PC-3 (cell line): Measurements from ENCODE around the gene NOP10. TPM values are rescaled to one million over a fixed set of nuclear protein-coding genes. Genes with fewer than 3 reads are reported as not detected.

Experiments
- ATAC-seq: fragments of 200-7000 bp; cut with Tn5 transposase; 2 replicates; pipeline ENCODE4 v1.9.1; 2020; ENCODE audit warnings: mild to moderate bottlenecking, moderate library complexity
- BruUV-seq: library from RNA; stranded (reverse); fragments of 400-500 nt; replicated peaks from 2 replicates; lab custom pipeline; 2021; lab: Mats Ljungman, UMichigan
- CTCF ChIA-PET: fragments of 300-600 bp; sonication (Branson Sonifier 250); formaldehyde crosslinking; loops from one replicate; lab custom pipeline; 2022; ENCODE audit warnings: antibody characterized with exemption; lab: Charles Lee
- POLR2A ChIA-PET: fragments of 300-600 bp; sonication (Branson Sonifier 250); formaldehyde crosslinking; loops from one replicate; lab custom pipeline; 2022; ENCODE audit warnings: antibody characterized with exemption; ENCODE audit not compliant: unreplicated experiment; lab: Charles Lee
- DNase-seq: peaks from one replicate; pipeline ENCODE4 v3.0.0-alpha.2; 2015
- H2AFZ ChIP-seq: fragments of 300-600 bp; sonication (generic); 2 replicates; pipeline ENCODE4 v1.6.0; 2016; ENCODE audit warnings: antibody characterized with exemption, low read length
- H3F3A ChIP-seq: fragments of 300-600 bp; sonication (generic); one replicate; pipeline ENCODE4 v1.6.0; 2017; ENCODE audit warnings: antibody characterized with exemption, low read length, control low read depth, mild to moderate bottlenecking; ENCODE audit not compliant: unreplicated experiment
- H3K27ac ChIP-seq: fragments of 300-600 bp; sonication (generic); 2 replicates; pipeline ENCODE4 v1.5.1; 2016; ENCODE audit warnings: mild to moderate bottlenecking, low read length
- H3K27me3 ChIP-seq: fragments of 300-600 bp; sonication (generic); 2 replicates; pipeline ENCODE4 v1.6.1; 2016; ENCODE audit warnings: low read length, mixed read lengths
- H3K36me3 ChIP-seq: fragments of 300-600 bp; sonication (generic); 2 replicates; pipeline ENCODE4 v1.6.1; 2016; ENCODE audit warnings: low read depth, mixed run types, low read length, mixed read lengths
- H3K4me1 ChIP-seq: fragments of 300-600 bp; sonication (generic); 2 replicates; pipeline ENCODE4 v1.5.1; 2016; ENCODE audit warnings: low read length; ENCODE audit not compliant: insufficient read depth
- H3K4me2 ChIP-seq: fragments of 300-600 bp; sonication (generic); 2 replicates; pipeline ENCODE4 v1.6.0; 2016; ENCODE audit warnings: low read length
- H3K4me3 ChIP-seq: fragments of 300-600 bp; sonication (generic); 2 replicates; pipeline ENCODE4 v1.5.1; 2016; ENCODE audit warnings: mild to moderate bottlenecking, low read length, mixed read lengths
- H3K79me2 ChIP-seq: fragments of 300-600 bp; sonication (generic); 2 replicates; pipeline ENCODE4 v1.6.1; 2017; ENCODE audit warnings: low read length, mixed read lengths
- H3K9ac ChIP-seq: fragments of 300-600 bp; sonication (generic); 2 replicates; pipeline ENCODE4 v1.6.0; 2016; ENCODE audit warnings: mild to moderate bottlenecking, low read length
- H3K9me2 ChIP-seq: fragments of 300-600 bp; sonication (generic); replicated peaks from 2 replicates; pipeline ENCODE4 v1.6.1; 2016; ENCODE audit warnings: mixed run types, low read length, mixed read lengths
- H3K9me3 ChIP-seq: fragments of 300-600 bp; sonication (generic); 2 replicates; pipeline ENCODE4 v1.6.1; 2016; ENCODE audit warnings: low read length, mixed read lengths
- H4K20me1 ChIP-seq: fragments of 300-600 bp; sonication (generic); 2 replicates; pipeline ENCODE4 v1.6.1; 2016; ENCODE audit warnings: low read length, mixed read lengths
- EZH2 ChIP-seq: fragments of 300-600 bp; sonication (generic); IDR thresholded peaks from one replicate; pipeline ENCODE4 v1.6.1; 2017; ENCODE audit warnings: antibody characterized with exemption, mild to moderate bottlenecking, low read length; ENCODE audit not compliant: unreplicated experiment
- EZH2phosphoT487 ChIP-seq: fragments of 300-600 bp; sonication (generic); IDR thresholded peaks from 2 replicates; pipeline ENCODE4 v1.6.1; 2018; ENCODE audit warnings: mild to moderate bottlenecking, antibody characterized with exemption, low read length, borderline replicate concordance
- intact Hi-C: fragments of 100-400 bp; cut with micrococcal nuclease; formaldehyde crosslinking; loops from 2 replicates; pipeline ENCODE4 v1.9.0; 2023
- total RNA-seq: library from RNA; depleted of rRNA; stranded (reverse); fragments of >200 nt; gene quantifications from 2 replicates; pipeline ENCODE4 v1.2.3, GENCODE V29; 2014
- TF ChIP-seq, protein P1 (sequence below): fragments of 300-600 bp; sonication (generic); conservative IDR thresholded peaks from 2 replicates; pipeline ENCODE4 v1.5.1; 2017; ENCODE audit warnings: antibody characterized with exemption, low read depth, mild to moderate bottlenecking, low read length

The NOP10 gene
- total RNA-seq, 1 experiment from 2014 or later: 323 TPM

DNA sequence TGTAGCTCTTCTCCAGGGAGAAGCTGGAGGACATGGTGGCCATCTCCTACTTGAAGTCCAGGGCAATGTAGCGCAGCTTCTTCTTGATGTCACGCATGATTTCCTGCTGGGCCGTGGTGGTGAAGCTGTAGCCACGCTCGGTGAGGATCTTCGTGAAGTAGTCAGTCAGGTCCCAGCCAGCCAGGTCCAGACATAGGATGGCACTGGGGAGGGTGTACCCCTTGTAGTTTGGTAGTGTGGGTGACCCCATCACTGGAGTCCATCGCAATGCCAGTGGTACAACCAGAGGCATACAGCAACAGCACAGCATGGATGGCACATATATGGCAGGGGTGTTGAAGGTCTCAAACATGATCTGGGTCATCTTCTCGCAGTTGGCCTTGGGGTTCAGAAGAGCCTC lies 31.0 kb upstream of the NOP10 start:
- H4K20me1 ChIP-seq: no peaks in the 10 kb centered on the region
- intact Hi-C loops: no loop called here
- no peaks in the 10 kb centered on the region for H3K9me3 ChIP-seq
- no peak for TF ChIP-seq EZH2
- no peak for TF ChIP-seq EZH2phosphoT487
- TF ChIP-seq, protein P1, sequence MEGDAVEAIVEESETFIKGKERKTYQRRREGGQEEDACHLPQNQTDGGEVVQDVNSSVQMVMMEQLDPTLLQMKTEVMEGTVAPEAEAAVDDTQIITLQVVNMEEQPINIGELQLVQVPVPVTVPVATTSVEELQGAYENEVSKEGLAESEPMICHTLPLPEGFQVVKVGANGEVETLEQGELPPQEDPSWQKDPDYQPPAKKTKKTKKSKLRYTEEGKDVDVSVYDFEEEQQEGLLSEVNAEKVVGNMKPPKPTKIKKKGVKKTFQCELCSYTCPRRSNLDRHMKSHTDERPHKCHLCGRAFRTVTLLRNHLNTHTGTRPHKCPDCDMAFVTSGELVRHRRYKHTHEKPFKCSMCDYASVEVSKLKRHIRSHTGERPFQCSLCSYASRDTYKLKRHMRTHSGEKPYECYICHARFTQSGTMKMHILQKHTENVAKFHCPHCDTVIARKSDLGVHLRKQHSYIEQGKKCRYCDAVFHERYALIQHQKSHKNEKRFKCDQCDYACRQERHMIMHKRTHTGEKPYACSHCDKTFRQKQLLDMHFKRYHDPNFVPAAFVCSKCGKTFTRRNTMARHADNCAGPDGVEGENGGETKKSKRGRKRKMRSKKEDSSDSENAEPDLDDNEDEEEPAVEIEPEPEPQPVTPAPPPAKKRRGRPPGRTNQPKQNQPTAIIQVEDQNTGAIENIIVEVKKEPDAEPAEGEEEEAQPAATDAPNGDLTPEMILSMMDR: no peak
- no peak overlapping the region for H3K4me2 ChIP-seq
- H3K4me3 ChIP-seq: no peak overlapping the region
- H3K9me2 ChIP-seq: no peaks in the 10 kb centered on the region
- H3K27me3 ChIP-seq: no peaks in the 10 kb centered on the region
- no peaks in the 10 kb centered on the region for H3K79me2 ChIP-seq
- peaks cover 11% of the 10 kb centered on the region; the same call in 1 of the 2 replicates for H3K4me1 ChIP-seq
- H3K9ac ChIP-seq: no peak overlapping the region
- CTCF ChIA-PET: no interaction called here
- H3K36me3 ChIP-seq: no peaks in the 10 kb centered on the region
- no peak overlapping the region for H3K27ac ChIP-seq
- H3F3A ChIP-seq: no peaks in the 10 kb centered on the region
- no peak overlapping the region for H2AFZ ChIP-seq
- DNase-seq (no peak), ATAC-seq (no peak)
- POLR2A ChIA-PET: no interaction called here
- no TSS peak for BruUV-seq

DNA sequence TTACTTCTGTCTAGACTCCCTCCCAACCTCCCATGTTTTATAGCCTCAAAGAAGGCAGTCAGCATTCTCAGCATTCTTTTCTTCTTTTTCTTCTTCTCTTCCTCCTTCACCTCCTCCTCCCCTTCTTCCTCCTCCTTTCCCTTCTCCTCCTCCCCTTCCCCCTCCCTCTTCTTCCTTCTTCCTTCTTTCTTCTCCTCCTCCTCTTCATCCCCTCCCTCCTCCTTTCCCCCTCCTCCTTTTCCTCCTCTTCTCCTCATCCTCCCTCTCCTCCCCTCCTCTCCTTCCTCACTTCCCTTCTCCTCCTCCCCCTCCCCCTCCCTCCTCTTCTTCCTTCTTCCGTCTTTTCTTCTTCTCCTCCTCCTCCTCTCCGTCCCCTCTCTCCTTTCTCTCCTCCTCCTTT lies 27.7 kb upstream of the NOP10 start:
- peaks cover 12% of the 10 kb centered on the region for H3K79me2 ChIP-seq
- TF ChIP-seq, protein P1: no peak
- TF ChIP-seq EZH2 (no peak), EZH2phosphoT487 (no peak)
- no peak overlapping the region for H3K4me2 ChIP-seq
- intact Hi-C loops: no loop called here
- no peaks in the 10 kb centered on the region for H3K9me2 ChIP-seq
- H3K9me3 ChIP-seq: no peaks in the 10 kb centered on the region
- H3K36me3 ChIP-seq: no peaks in the 10 kb centered on the region
- DNase-seq (no peak), ATAC-seq (no peak)
- no peaks in the 10 kb centered on the region for H3K27me3 ChIP-seq
- H4K20me1 ChIP-seq: peaks cover 5% of the 10 kb centered on the region; the same call in 1 of the 2 replicates
- H3K27ac ChIP-seq: no peak overlapping the region
- no peak overlapping the region for H3K4me3 ChIP-seq
- H3F3A ChIP-seq: no peaks in the 10 kb centered on the region
- CTCF ChIA-PET: no interaction called here
- no TSS peak for BruUV-seq
- H3K4me1 ChIP-seq: peaks cover 23% of the 10 kb centered on the region; the same call in 1 of the 2 replicates
- POLR2A ChIA-PET: no interaction called here
- H3K9ac ChIP-seq: no peak overlapping the region
- no peak overlapping the region for H2AFZ ChIP-seq

DNA sequence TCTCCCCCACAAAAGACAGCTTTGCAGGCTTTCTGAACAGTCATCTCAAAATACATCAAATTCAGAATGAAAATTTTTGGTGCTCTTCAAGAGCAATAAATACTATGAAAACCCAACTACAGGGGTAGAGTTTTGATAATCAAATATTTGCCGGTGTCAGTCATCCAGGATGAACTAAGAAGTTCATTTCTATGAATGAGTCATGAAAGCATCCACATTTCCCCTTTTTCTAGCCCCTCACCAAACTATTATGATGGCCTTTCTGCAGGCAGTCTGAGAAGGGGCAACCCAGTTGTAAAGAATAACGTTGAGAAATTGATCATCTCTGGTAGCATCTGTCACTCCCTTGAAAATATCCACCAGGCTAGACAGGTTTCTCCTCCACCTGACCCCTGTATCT lies 27.2 kb upstream of the NOP10 start:
- ChIA-PET CTCF (no interaction called here), POLR2A (no interaction called here)
- peaks cover 17% of the 10 kb centered on the region for H3K79me2 ChIP-seq
- no peaks in the 10 kb centered on the region for H3F3A ChIP-seq
- H3K4me1 ChIP-seq: peaks cover 28% of the 10 kb centered on the region; the same call in 1 of the 2 replicates
- no peak overlapping the region for H3K4me2 ChIP-seq
- no peak overlapping the region for H3K27ac ChIP-seq
- no peak overlapping the region for H3K4me3 ChIP-seq
- no peak overlapping the region for H3K9ac ChIP-seq
- H3K36me3 ChIP-seq: no peaks in the 10 kb centered on the region
- BruUV-seq: no TSS peak
- ATAC-seq: no peak
- H3K9me3 ChIP-seq: no peaks in the 10 kb centered on the region
- peaks cover 10% of the 10 kb centered on the region; the same call in 1 of the 2 replicates for H4K20me1 ChIP-seq
- H3K27me3 ChIP-seq: no peaks in the 10 kb centered on the region
- TF ChIP-seq EZH2 (no peak), EZH2phosphoT487 (no peak)
- TF ChIP-seq, protein P1: no peak
- intact Hi-C loops: no loop called here
- no peak for DNase-seq
- H3K9me2 ChIP-seq: no peaks in the 10 kb centered on the region
- no peak overlapping the region for H2AFZ ChIP-seq
